Left colon (tissue), 2 donors: ENCODE results near the gene MAPKAPK3. TPM values are rescaled to one million over a fixed set of nuclear protein-coding genes. Genes with fewer than 3 reads are reported as not detected.
"Not testable (repeated sequence)": the region's sequence is repeated elsewhere in the genome, so short reads cannot be mapped to it uniquely, and the experiment has no call there.

Experiments
- ATAC-seq: fragments of 200-7000 bp; cut with Tn5 transposase; one replicate; pipeline ENCODE4 v1.9.1; 2020; ENCODE audit warnings: mild to moderate bottlenecking, moderate library complexity
- DNase-seq, 2 donors: peaks; one replicate each; pipeline ENCODE4 v3.0.0-alpha.2; 2020
- intact Hi-C, 2 donors: fragments of 100-400 bp; cut with DNase I in 1 of 2; cut with micrococcal nuclease in 1 of 2; formaldehyde crosslinking; loops; one replicate each; pipeline versions ENCODE4 v1.11.2 to v1.14.0; 2022; cut with DNase I, micrococcal nuclease
- total RNA-seq, 2 donors: library from RNA; stranded (reverse); fragmentation: NEBNext Ultra II Directional; extraction: Animal tissue kit (Norgen Biotek cat#: 25700); gene quantifications; one replicate each; pipeline ENCODE4 v1.2.1, GENCODE V29; 2021
- donor health status: DM: no; HTN: no; CAD: no.
- donor health status: DM: yes; HTN: yes; CAD: no.

Gene MAPKAPK3
- total RNA-seq, 2 donors from 2014 or later = 31.7 to 33.6 TPM

GRCh38 chr3:50665081-50665840 is 48.3 kb downstream of the MAPKAPK3 start:
- no peak for ATAC-seq
- intact Hi-C loops = no loop called here
- DNase-seq = no peak

GRCh38 chr3:50665841-50666115 is 48.8 kb downstream of the MAPKAPK3 start:
- ATAC-seq, intact Hi-C loops, DNase-seq: not testable (repeated sequence)

- intact Hi-C loops = no loop called here
- no peak for ATAC-seq
- DNase-seq = no peak
These were observed 49.9 kb downstream of the MAPKAPK3 start for GRCh38 chr3:50666837-50667236.

- no peak for ATAC-seq
- no peak for DNase-seq
- intact Hi-C loops = no loop called here
These were observed 54.4 kb downstream of the MAPKAPK3 start for GRCh38 chr3:50671331-50671730.

- intact Hi-C loops = no loop called here
These were observed 55.7 kb downstream of the MAPKAPK3 start for GRCh38 chr3:50672656-50673055.

GRCh38 chr3:50673931-50674330 is 57.0 kb downstream of the MAPKAPK3 start:
- DNase-seq (no peak), ATAC-seq (no peak)
- intact Hi-C loops = no loop called here

More at GRCh38 chr3:50672656-50673055, 55.7 kb downstream of the MAPKAPK3 start:
- no peak for ATAC-seq
- DNase-seq = no peak

- DNase-seq (peak in 1 of 2 donors; percentile 68), ATAC-seq (peak; percentile 95)
- intact Hi-C loops = no loop called here
These were observed 57.6 kb downstream of the MAPKAPK3 start, which contains the start of gene DOCK3 for GRCh38 chr3:50674349-50675178. DOCK3 (plus strand) TSS chr3:50674927; CDS start chr3:50675264, 337 bp downstream.

GRCh38 chr3:50675179-50676030 is 58.5 kb downstream of the MAPKAPK3 start:
- DNase-seq (peak in 1 of 2 donors; percentile 31), ATAC-seq (no peak)
- intact Hi-C loops = no loop called here

GRCh38 chr3:50676031-50676705 is 59.2 kb downstream of the MAPKAPK3 start:
- DNase-seq (no peak), ATAC-seq (no peak)
- intact Hi-C loops = no loop called here

GRCh38 chr3:50687127-50687751 is 70.3 kb downstream of the MAPKAPK3 start:
- DNase-seq = no peak
- intact Hi-C loops = no loop called here
- no peak for ATAC-seq

- intact Hi-C loops = no loop called here
- DNase-seq (no peak), ATAC-seq (no peak)
These were observed 71.0 kb downstream of the MAPKAPK3 start for GRCh38 chr3:50687916-50688315.

- DNase-seq, intact Hi-C loops, ATAC-seq: not testable (repeated sequence)
These were observed 71.7 kb downstream of the MAPKAPK3 start for GRCh38 chr3:50688602-50689001.

- ATAC-seq (no peak), DNase-seq (no peak)
- intact Hi-C loops = no loop called here
These were observed 72.6 kb downstream of the MAPKAPK3 start for GRCh38 chr3:50689558-50689957.

GRCh38 chr3:50695031-50695430 is 78.1 kb downstream of the MAPKAPK3 start:
- no peak for ATAC-seq
- no peak for DNase-seq
- intact Hi-C loops = no loop called here

- intact Hi-C loops = no loop called here
- no peak for ATAC-seq
These were observed 79.3 kb downstream of the MAPKAPK3 start for GRCh38 chr3:50696276-50696675.

GRCh38 chr3:50698269-50698668 is 81.3 kb downstream of the MAPKAPK3 start:
- intact Hi-C loops = no loop called here
- ATAC-seq = no peak
- DNase-seq = no peak

More at GRCh38 chr3:50696276-50696675, 79.3 kb downstream of the MAPKAPK3 start:
- DNase-seq = no peak
